ENCODE measurements around the gene RIBC2. TPM values are rescaled to one million over a fixed set of nuclear protein-coding genes. Genes with fewer than 3 reads are reported as not detected.
A peak's percentile ranks its signal among the peaks of the same experiment; 100 is the strongest.

Gene RIBC2
- total and polyA plus RNA-seq, 9 of the 15 experiments (the other 6 are each of a cell fraction or from before 2014, with no cell fraction given), result not detected

DNA sequence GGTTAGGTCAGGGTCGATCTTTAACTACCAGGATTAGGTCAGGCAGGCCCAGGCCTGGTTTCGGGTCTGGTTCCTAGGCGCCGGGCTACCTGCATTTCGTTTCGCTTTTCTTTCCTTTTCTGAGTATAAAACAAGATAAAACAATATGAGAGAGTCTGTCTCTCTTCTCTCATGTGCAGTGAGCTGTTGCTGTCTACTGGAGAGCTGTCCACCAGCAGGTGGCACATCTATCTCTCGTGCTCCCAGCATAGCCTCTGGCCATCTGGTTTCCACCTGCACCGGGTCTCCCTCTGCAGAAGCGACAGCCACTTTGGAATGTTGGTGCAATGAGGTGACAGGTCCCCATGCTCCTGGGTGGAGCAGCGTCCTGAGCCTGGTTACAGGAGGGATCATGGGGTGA lies 27.6 kb downstream of the RIBC2 start:
- Histone ChIP-seq H3K27me3 (ENCODE audit: control insufficient read depth in 2 of 2, insufficient read depth in 2 of 2, low read length in 2 of 2) (peaks cover 3 to 16% of the 10 kb centered on the region in 2 experiments; a peak in 2 of 5 replicates), H4K20me1 (replicated peaks; ENCODE audit: control insufficient read depth, insufficient read depth, low read length) (no peaks in the 10 kb centered on the region; the same call in 1 of the 2 replicates), H3K27ac (ENCODE audit: extremely low read depth, low read depth, low read length) (no peak overlapping the region), H3K36me3 (ENCODE audit: control insufficient read depth, insufficient read depth, low read length) (no peaks in the 10 kb centered on the region), H3K79me2 (ENCODE audit: control insufficient read depth, insufficient read depth, low read length) (no peaks in the 10 kb centered on the region), H3K4me1 (replicated peaks in 1 of 2; ENCODE audit: control insufficient read depth in 2 of 2, insufficient read depth in 2 of 2, low read length in 2 of 2) (no peaks in the 10 kb centered on the region), H3K9me1 (ENCODE audit: control insufficient read depth, insufficient read depth, low read length) (no peaks in the 10 kb centered on the region), H3K4me3 (no peak overlapping the region), H2AFZ (ENCODE audit: low read depth, low read length) (no peak overlapping the region), H3K9me3 (replicated peaks; ENCODE audit: control insufficient read depth, insufficient read depth, low read depth, low read length) (no peaks in the 10 kb centered on the region), H3K4me2 (ENCODE audit: insufficient read depth, low read length) (no peak overlapping the region), H3K9ac (ENCODE audit: insufficient read depth in 1 of 2, low read depth in 2 of 2, low read length in 2 of 2) (no peak overlapping the region)
- POLR2A ChIA-PET, result interaction anchor here (0.6 kb wide), 1 partner anchor 447 kb away, joined by 3 read pairs; no protein-coding TSS in a partner anchor
- no TSS peak for BruUV-seq (replicated peaks)
- FAIRE-seq (no peak), DNase-seq (ENCODE audit: extremely low read depth in 1 of 4, low spot score in 3 of 4) (peak in 2 of 4 experiments; percentile 12 to 18), ATAC-seq (peak; percentile 65; the same call in 2 of the 3 replicates)
- in situ Hi-C loops (cut with MboI) (no loop called here), intact Hi-C loops (cut with micrococcal nuclease) (loop anchor here (2.0 kb wide), 1 partner anchor 112 kb away; no protein-coding TSS in a partner anchor)
- CTCF ChIA-PET (ENCODE audit: low intra/inter-chr PET ratio), result interaction anchor here (0.5 to 0.7 kb wide), 2 partner anchors 205 to 248 kb away, joined by 3 read pairs; no protein-coding TSS in a partner anchor
- WGBS (ENCODE audit: insufficient coverage, low coverage, missing lambda C conversion rate), result 0% methylated on average over 5 of the region's 10 CpGs
- TF ChIP-seq ZNF780A (CRISPR knock-in tag; IDR thresholded peaks at IDR 0.05), result no peak
- 0 out of 2 replicates have a peak, but pooled peaks have one; percentile 14 for TF ChIP-seq SMC3 (conservative IDR thresholded peaks at IDR 0.05; ENCODE audit: insufficient read depth, low read depth, low read length)
- no peak for TF ChIP-seq ZNF785 (CRISPR knock-in tag; IDR thresholded peaks at IDR 0.05)
- no peak for TF ChIP-seq YBX1 (IDR thresholded peaks at IDR 0.05)
- no peak for TF ChIP-seq PURB (CRISPR knock-in tag; IDR thresholded peaks at IDR 0.05; ENCODE audit: low read depth)
- TF ChIP-seq DNMT1 (IDR thresholded peaks at IDR 0.05), result no peak
- no peak for TF ChIP-seq KLF1 (tag; IDR thresholded peaks at IDR 0.05)
- no peak for TF ChIP-seq RBM17 (IDR thresholded peaks at IDR 0.05; ENCODE audit: borderline replicate concordance, low read depth, low read length)
- TF ChIP-seq ZNF23 (CRISPR knock-in tag; IDR thresholded peaks at IDR 0.05), result no peak
- no peak for TF ChIP-seq MECOM (CRISPR knock-in tag; IDR thresholded peaks at IDR 0.05)
- no peak for TF ChIP-seq MAFF (IDR thresholded peaks at IDR 0.05; ENCODE audit: low read length)
- TF ChIP-seq NCOA4 (IDR thresholded peaks at IDR 0.05; ENCODE audit: partially characterized antibody), result no peak
- TF ChIP-seq POLR2B (IDR thresholded peaks at IDR 0.05; ENCODE audit: low read depth, partially characterized antibody), result no peak
- TF ChIP-seq RAD21 (CRISPR knock-in tag; conservative IDR thresholded peaks at IDR 0.05 in 1 of 2, IDR thresholded peaks at IDR 0.05 in 1 of 2), result peak in 1 of 2 experiments; percentile 40; a peak in 2 of 4 replicates
- TF ChIP-seq REST (IDR thresholded peaks at IDR 0.05; ENCODE audit: borderline replicate concordance), result peak; percentile 40; the same call in 1 of the 2 replicates
- no peak for TF ChIP-seq REST (CRISPR knock-in tag; IDR thresholded peaks at IDR 0.05; ENCODE audit: low read depth)
